HepG2 (cell line): ENCODE measurements around the gene ZDHHC24.

ENCODE experiments used
- PAX8 ChIP-seq: sonication (generic); formaldehyde crosslinking; IDR thresholded peaks from 2 replicates; pipeline ENCODE4 v1.8.0; 2022; ENCODE audit warnings: mild to moderate bottlenecking, missing genetic modification reagents, borderline replicate concordance
- STAT5B ChIP-seq: sonication (generic); formaldehyde crosslinking; IDR thresholded peaks from 2 replicates; pipeline ENCODE4 v1.4.0; 2020; ENCODE audit warnings: missing genetic modification reagents
- ZNF574 ChIP-seq: sonication (generic); formaldehyde crosslinking; IDR thresholded peaks from 2 replicates; pipeline ENCODE4 v1.4.0; 2020; ENCODE audit warnings: missing genetic modification reagents

- TF ChIP-seq STAT5B (CRISPR knock-in tag): no peak
- TF ChIP-seq ZNF574 (CRISPR knock-in tag): no peak
- no peak for TF ChIP-seq PAX8 (CRISPR knock-in tag)
Measured at GRCh38 chr11:66564538-66564937, 18.7 kb upstream of the ZDHHC24 start.
